Inferior parietal cortex (tissue), 1 donor: ENCODE results near the gene SPESP1.

Experiments
- DNase-seq: peaks from one replicate; pipeline ENCODE4 v3.0.0-alpha.2; 2016; ENCODE audit errors: extremely low spot score

Gene SPESP1

DNA sequence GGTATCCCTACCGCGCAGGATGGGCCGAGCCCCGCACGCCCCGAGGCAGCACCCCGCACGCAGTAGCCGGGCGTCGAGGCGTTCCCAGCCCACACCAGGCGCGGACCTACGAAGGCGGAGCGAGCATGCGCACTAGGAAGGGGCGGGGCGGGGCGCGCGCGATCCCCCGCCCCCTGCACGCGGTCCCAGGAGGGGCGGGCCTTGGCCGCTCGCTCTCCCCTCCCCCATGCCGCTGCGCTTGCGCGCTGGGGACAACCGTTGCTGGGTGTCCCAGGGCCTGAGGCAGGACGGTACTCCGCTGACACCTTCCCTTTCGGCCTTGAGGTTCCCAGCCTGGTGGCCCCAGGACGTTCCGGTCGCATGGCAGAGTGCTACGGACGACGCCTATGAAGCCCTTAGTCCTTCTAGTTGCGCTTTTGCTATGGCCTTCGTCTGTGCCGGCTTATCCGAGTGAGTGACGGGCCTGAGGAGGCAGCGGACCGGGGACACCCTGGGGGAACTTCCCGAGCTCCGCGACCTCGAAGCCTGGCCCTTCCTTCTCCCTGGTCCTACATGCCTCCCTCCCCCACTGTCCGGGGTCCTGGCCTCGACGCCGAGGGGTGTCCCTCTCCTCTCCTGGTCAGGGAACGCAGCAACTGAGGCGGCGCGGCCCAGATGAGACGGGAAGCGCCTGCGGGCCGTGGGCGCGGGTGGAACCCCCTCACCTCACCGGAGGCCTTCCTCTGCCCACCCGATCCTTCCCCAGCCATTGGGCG lies at the start of gene SPESP1:
Gene SPESP1, plus strand, starts transcription at position 258 of the 755 bp plus-strand sequence. Its CDS starts 129 bp downstream, at position 387.
- no peak for DNase-seq

DNA sequence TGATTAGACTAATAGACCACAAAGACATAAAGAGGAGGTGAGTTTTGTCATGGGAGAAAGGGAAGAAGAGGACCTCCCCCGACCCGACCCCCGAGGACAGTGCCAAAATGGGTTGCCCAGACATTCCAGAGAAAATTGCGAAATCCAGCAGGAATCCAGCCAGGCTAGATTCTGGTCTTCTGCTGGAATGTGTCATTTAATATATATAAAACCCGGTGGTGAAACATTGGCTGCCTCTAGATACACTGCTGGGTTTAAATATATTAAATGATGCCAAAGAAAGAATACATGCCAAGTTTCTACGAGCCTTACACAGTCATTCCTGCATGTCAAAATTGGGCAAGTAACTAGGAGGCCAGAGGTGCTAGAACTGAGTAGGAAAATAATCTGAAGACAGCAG lies 45.3 kb upstream of the SPESP1 start:
- no peak for DNase-seq

- no peak for DNase-seq
These were observed 43.2 kb upstream of the SPESP1 start for GRCh38 chr15:68887120-68887519.

GRCh38 chr15:68887819-68888218 lies 42.5 kb upstream of the SPESP1 start:
- DNase-seq = no peak

- no peak for DNase-seq
These were observed 41.9 kb upstream of the SPESP1 start for GRCh38 chr15:68888419-68888818.

- DNase-seq = no peak
These were observed 36.1 kb upstream of the SPESP1 start for GRCh38 chr15:68894208-68894607.

DNA sequence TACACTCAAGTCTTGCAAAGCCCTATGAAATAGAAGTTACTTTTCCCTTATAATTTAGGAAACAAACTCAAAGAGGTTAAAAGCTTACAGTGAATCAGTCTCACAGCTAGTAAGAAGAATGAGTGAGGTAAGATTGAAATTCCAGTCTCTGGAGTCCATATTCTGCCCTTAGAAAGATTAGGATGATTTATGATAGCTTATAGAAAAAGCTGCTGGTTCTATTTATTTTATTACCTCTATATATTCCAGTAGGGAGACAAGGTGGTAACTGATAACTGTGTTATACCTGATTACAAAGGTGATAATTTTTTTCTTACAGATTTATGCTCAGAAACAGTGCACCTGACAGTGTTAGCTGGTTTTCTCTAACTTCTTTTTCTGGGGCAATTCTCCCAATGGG lies 34.1 kb upstream of the SPESP1 start:
- no peak for DNase-seq

- DNase-seq = no peak
These were observed 33.3 kb upstream of the SPESP1 start for GRCh38 chr15:68897016-68897415.

GRCh38 chr15:68900027-68900426 lies 30.3 kb upstream of the SPESP1 start:
- DNase-seq = no peak

- no peak for DNase-seq
These were observed 22.9 kb upstream of the SPESP1 start for GRCh38 chr15:68907396-68907923.

- no peak for DNase-seq
These were observed 20.7 kb upstream of the SPESP1 start for GRCh38 chr15:68909601-68910100.

DNA sequence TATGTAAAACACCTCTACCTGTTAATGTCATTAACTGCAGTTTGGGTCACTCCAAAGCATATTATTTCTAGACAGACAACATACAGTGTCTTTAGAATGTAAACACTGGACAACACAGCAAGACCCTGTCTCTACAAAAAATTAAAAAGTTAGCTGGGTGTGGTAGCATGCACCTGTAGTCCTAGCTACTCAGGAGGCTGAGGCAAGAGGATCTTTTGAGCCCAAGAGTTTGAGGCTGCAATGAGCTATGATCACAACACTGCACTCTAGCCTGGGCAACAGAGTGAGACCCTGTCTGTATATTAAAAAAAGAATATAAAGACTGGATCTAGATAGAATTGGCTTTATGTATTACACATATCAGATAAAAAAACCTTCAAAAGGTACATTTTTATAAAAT lies 20.0 kb upstream of the SPESP1 start:
- no peak for DNase-seq

GRCh38 chr15:68910816-68911215 lies 19.5 kb upstream of the SPESP1 start:
- DNase-seq = no peak

DNA sequence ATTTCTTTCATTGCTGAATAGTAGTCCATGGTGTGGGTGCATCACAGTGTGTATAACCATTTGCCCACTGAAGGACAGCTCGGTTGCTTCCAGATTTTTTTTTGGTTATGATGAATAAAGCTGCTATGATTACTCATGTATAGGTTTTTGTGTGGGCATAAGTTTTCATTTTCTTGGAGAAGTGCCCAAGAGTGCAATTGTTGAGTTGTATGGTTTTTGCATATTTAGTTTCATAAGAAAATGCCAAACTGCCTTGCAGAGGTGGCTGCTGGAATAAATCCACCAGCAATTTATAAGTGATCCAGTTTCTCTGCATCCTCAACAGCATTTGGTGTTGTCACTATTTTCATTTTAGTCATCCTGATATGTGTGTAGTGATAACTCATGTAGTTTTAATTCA lies 8.4 kb upstream of the SPESP1 start:
- DNase-seq = peak; percentile 51

GRCh38 chr15:68924866-68925560 lies 5.3 kb upstream of the SPESP1 start:
- DNase-seq = peak; percentile 85

GRCh38 chr15:68933001-68933400 lies 2.7 kb downstream of the SPESP1 start:
- no peak for DNase-seq

GRCh38 chr15:68934341-68934740 lies 4.0 kb downstream of the SPESP1 start:
- DNase-seq = no peak

DNA sequence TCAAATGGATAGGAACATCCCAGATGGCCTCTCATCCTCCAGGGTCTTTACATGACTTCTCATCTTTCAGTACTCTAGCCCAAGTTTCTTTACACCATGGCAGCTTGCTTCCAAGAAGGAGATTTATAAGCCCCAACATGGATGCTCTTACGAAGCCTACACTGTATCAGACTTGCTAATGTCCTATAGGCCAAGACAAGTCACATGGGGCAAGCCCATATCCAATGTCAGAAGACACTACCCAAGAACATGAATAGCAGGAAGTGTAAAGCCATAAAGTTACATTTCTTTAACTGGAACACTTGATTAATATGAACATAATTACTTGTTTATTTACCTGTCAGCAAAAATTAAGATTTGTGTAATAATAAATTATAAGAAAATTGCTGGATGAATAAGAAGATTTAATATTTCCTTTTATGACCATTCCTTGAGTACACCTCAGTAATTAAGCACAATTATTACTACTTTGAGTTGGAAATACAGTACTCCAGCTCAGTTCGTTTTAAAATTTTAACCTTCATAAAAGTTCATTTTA lies 5.1 kb downstream of the SPESP1 start:
- DNase-seq = no peak

GRCh38 chr15:68939501-68939900 lies 9.2 kb downstream of the SPESP1 start:
- DNase-seq = no peak

- DNase-seq = no peak
These were observed 21.5 kb downstream of the SPESP1 start for GRCh38 chr15:68951813-68952212.

DNA sequence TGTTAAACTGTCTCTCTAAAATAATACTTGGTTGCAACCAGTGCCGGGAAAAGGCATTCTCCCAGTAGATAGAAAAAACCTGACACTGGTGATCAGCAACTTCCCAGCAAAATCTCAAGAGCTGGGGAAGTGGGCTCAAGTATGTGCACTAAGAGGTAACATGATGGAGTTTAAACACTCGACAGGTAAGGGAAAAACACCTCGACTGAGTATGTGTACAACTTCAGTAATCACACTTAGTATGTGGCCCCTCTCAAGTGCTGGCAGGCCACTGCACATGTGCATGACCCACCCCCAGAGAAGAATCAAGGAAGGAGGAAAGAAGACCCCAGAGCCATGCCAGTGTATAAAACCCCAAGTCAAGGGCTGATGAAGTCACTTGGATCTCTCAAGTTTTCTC lies 27.4 kb downstream of the SPESP1 start:
- no peak for DNase-seq

GRCh38 chr15:68958597-68958996 lies 28.3 kb downstream of the SPESP1 start:
- DNase-seq = no peak

GRCh38 chr15:68962465-68962864 lies 32.1 kb downstream of the SPESP1 start:
- DNase-seq = no peak
